Measurements from ENCODE around the gene EMC8.

EMC8 gene

DNA sequence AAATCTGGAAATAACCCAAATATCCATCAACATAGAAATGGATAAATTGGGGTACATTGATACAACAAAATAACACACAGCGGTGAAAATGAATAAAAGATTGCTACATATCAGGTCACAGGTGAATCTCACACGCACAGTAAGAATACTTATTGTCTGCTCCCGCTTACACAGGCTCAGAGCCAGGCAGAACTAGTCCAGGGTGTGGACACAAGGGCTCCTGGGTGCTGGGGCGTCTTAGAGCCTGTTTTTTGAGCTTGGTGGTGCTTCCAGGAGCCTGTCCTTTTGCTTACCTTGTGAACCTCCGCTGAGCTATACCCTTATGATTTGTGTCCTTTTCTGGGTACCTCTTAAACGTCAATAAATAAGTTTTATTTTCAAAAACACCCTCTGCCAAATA is 28.6 kb downstream of the EMC8 start:
- Histone ChIP-seq H3K4me1 (ENCODE audit: control insufficient read depth, insufficient read depth, low read length) (no peaks in the 10 kb centered on the region), H3K9me3 (ENCODE audit: control insufficient read depth in 2 of 2, low read length in 2 of 2) (no peaks in the 10 kb centered on the region), H3K36me3 (ENCODE audit: control insufficient read depth in 2 of 2, insufficient read depth in 2 of 2, low read length in 2 of 2) (peaks cover 3 to 4% of the 10 kb centered on the region in 2 donors), H3K27me3 (ENCODE audit: control insufficient read depth in 1 of 2, insufficient read depth in 2 of 2, low read length in 2 of 2) (no peaks in the 10 kb centered on the region), H3K9ac (ENCODE audit: low read length in 2 of 2) (no peak overlapping the region), H3K27ac (ENCODE audit: low read length) (no peak overlapping the region), H3K4me3 (ENCODE audit: low read length in 2 of 2) (no peak overlapping the region)

DNA sequence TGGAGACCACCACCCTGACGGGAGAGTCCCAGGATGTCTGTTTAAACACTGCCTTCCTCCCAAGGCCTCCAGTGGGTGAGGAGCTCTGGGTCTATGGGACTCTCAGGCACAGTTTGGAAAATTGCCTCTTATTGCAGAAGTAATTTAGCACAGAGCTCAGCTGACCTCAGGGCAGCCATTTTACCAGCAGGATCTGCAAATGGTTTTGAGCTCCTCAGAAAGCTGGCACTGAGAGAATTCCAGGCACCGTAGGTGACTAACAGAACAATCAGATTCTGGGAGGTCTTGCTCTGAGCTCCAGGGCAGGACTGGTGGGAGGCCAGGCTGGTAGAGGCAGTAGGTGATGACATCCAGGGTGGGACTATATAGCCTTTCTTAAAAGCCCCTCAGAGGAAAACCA is 31.1 kb downstream of the EMC8 start:
- H3K36me3 ChIP-seq (ENCODE audit: control insufficient read depth in 2 of 2, insufficient read depth in 2 of 2, low read length in 2 of 2) = peaks cover 0 to 4% of the 10 kb centered on the region in 2 donors
- no peaks in the 10 kb centered on the region for H3K4me1 ChIP-seq (ENCODE audit: control insufficient read depth, insufficient read depth, low read length)
- no peak overlapping the region for H3K4me3 ChIP-seq (ENCODE audit: low read length in 2 of 2)
- no peak overlapping the region for H3K9ac ChIP-seq (ENCODE audit: low read length in 2 of 2)
- H3K27ac ChIP-seq (ENCODE audit: low read length) = no peak overlapping the region
- no peaks in the 10 kb centered on the region for H3K27me3 ChIP-seq (ENCODE audit: control insufficient read depth in 1 of 2, insufficient read depth in 2 of 2, low read length in 2 of 2)
- no peaks in the 10 kb centered on the region for H3K9me3 ChIP-seq (ENCODE audit: control insufficient read depth in 2 of 2, low read length in 2 of 2)

DNA sequence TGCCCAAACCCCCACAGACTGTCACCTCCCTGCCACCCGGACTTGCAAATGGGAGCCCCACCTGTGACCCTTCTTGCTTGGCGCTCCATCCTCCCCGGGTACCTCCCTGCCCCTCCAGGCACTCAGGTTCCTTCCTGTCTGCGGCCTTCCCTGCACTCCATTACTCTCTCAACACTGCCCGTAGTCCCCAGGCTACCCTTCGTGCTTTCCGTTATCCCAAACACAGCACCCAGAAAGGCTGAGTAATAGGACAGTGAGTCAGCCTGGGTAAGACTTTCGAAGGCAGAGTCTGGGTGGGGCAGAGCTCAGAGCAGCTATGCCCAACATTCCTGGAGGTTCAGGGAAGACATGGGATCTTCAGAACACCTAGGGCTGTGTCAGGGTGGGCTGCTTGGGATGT is 31.8 kb downstream of the EMC8 start:
- Histone ChIP-seq H3K27ac (ENCODE audit: low read length) (no peak overlapping the region), H3K9me3 (ENCODE audit: control insufficient read depth in 2 of 2, low read length in 2 of 2) (no peaks in the 10 kb centered on the region), H3K36me3 (ENCODE audit: control insufficient read depth in 2 of 2, insufficient read depth in 2 of 2, low read length in 2 of 2) (peaks cover 0 to 4% of the 10 kb centered on the region in 2 donors), H3K4me1 (ENCODE audit: control insufficient read depth, insufficient read depth, low read length) (no peaks in the 10 kb centered on the region), H3K27me3 (ENCODE audit: control insufficient read depth in 1 of 2, insufficient read depth in 2 of 2, low read length in 2 of 2) (no peaks in the 10 kb centered on the region), H3K9ac (ENCODE audit: low read length in 2 of 2) (no peak overlapping the region), H3K4me3 (ENCODE audit: low read length in 2 of 2) (no peak overlapping the region)

DNA sequence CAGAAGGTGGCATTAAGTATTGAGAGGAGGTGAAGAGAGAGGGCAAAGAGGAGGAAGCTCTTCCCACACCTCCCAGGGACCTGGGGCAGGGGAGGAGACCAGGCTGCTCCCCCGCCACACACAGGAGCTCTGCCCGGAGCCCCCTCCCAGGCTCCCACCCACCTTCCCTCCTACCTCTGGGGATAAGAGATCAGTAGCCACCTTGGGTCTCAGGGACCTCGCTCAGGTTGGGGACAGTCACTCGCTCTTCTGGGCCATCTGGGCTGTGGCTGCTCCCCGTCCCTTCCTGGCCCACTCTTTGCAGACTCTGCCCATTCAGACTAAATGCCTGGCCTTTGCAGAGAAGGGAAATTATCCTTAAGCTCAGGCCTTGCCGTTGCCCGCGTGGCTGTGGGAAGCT is 33.6 kb downstream of the EMC8 start:
- H3K27ac ChIP-seq (ENCODE audit: low read length) = no peak overlapping the region
- H3K27me3 ChIP-seq (ENCODE audit: control insufficient read depth in 1 of 2, insufficient read depth in 2 of 2, low read length in 2 of 2) = no peaks in the 10 kb centered on the region

DNA sequence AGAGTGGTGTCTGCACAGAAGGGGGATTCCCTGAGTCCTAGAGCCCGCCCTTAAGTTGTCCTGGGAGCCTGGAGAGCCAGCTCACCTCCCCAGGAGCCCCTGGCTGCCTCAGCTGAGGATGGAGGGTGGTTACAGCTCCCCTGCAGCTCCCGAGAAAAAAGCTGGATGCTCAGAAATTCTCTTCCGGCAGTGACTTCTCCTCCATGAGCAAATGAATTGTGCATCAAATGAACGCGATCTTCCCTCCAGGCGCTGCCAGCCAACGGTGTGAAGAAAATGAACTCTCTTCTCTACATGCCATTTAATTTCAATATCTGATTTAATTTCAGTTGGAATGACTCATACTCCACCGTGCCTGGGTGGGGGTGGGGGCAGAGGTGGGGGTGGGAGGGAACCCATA is 34.1 kb downstream of the EMC8 start:
- Histone ChIP-seq H3K9me3 (ENCODE audit: control insufficient read depth in 2 of 2, low read length in 2 of 2) (no peaks in the 10 kb centered on the region), H3K9ac (ENCODE audit: low read length in 2 of 2) (no peak overlapping the region), H3K4me1 (ENCODE audit: control insufficient read depth, insufficient read depth, low read length) (no peaks in the 10 kb centered on the region), H3K36me3 (ENCODE audit: control insufficient read depth in 2 of 2, insufficient read depth in 2 of 2, low read length in 2 of 2) (no peaks in the 10 kb centered on the region), H3K27me3 (ENCODE audit: control insufficient read depth in 1 of 2, insufficient read depth in 2 of 2, low read length in 2 of 2) (no peaks in the 10 kb centered on the region), H3K4me3 (ENCODE audit: low read length in 2 of 2) (no peak overlapping the region), H3K27ac (ENCODE audit: low read length) (no peak overlapping the region)

More for the DNA sequence above, 33.6 kb downstream of the EMC8 start:
- Histone ChIP-seq H3K9ac (ENCODE audit: low read length in 2 of 2) (no peak overlapping the region), H3K4me1 (ENCODE audit: control insufficient read depth, insufficient read depth, low read length) (no peaks in the 10 kb centered on the region), H3K9me3 (ENCODE audit: control insufficient read depth in 2 of 2, low read length in 2 of 2) (no peaks in the 10 kb centered on the region), H3K36me3 (ENCODE audit: control insufficient read depth in 2 of 2, insufficient read depth in 2 of 2, low read length in 2 of 2) (peaks cover 0 to 4% of the 10 kb centered on the region in 2 donors), H3K4me3 (ENCODE audit: low read length in 2 of 2) (no peak overlapping the region)

DNA sequence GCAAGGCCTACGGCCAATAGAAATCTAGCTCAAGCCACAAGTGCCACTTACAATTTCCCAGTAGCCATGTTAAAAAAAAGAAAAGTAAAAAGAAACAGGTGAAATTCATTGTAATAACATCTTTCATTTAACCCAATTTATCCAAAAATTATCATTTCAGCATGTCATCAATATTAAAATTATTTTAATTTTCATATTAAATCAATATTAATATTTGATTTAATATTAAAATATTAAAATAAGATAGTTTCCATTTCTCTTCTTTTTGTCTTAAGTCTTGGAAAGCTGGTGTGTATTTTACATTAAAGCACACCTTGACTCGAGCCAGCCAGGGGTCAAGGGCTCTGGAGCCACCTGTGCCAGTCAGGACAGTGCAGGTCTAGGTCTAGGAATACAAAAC is 35.7 kb downstream of the EMC8 start:
- no peak overlapping the region for H3K27ac ChIP-seq (ENCODE audit: low read length)
- no peak overlapping the region for H3K4me3 ChIP-seq (ENCODE audit: low read length in 2 of 2)
- H3K9me3 ChIP-seq (ENCODE audit: control insufficient read depth in 2 of 2, low read length in 2 of 2) = no peaks in the 10 kb centered on the region
- no peaks in the 10 kb centered on the region for H3K27me3 ChIP-seq (ENCODE audit: control insufficient read depth in 1 of 2, insufficient read depth in 2 of 2, low read length in 2 of 2)
- no peak overlapping the region for H3K9ac ChIP-seq (ENCODE audit: low read length in 2 of 2)
- no peaks in the 10 kb centered on the region for H3K36me3 ChIP-seq (ENCODE audit: control insufficient read depth in 2 of 2, insufficient read depth in 2 of 2, low read length in 2 of 2)
- no peaks in the 10 kb centered on the region for H3K4me1 ChIP-seq (ENCODE audit: control insufficient read depth, insufficient read depth, low read length)

DNA sequence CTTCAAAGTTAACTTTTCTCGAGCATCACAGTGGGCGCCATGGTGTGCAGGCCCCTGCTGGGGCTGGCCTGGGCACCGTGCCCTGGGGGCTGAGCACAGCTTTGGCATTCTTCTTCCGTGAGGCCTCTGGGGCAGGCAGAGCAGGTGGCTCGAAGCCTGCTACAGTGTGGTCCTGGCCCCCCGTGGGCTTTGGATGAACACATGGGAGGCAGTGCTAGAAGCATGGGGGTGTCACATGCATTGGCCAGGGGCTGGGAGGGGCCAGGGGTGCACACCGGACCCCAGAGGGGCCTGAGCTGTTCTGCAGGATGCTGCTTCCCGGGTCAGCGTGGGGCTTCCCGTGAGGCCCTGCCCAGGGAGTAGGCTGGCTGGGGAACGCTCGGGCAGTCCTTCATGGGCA is 36.4 kb downstream of the EMC8 start:
- Histone ChIP-seq H3K27me3 (ENCODE audit: control insufficient read depth in 1 of 2, insufficient read depth in 2 of 2, low read length in 2 of 2) (no peaks in the 10 kb centered on the region), H3K27ac (ENCODE audit: low read length) (no peak overlapping the region), H3K4me1 (ENCODE audit: control insufficient read depth, insufficient read depth, low read length) (no peaks in the 10 kb centered on the region), H3K4me3 (ENCODE audit: low read length in 2 of 2) (no peak overlapping the region), H3K36me3 (ENCODE audit: control insufficient read depth in 2 of 2, insufficient read depth in 2 of 2, low read length in 2 of 2) (no peaks in the 10 kb centered on the region), H3K9ac (ENCODE audit: low read length in 2 of 2) (no peak overlapping the region), H3K9me3 (ENCODE audit: control insufficient read depth in 2 of 2, low read length in 2 of 2) (no peaks in the 10 kb centered on the region)

DNA sequence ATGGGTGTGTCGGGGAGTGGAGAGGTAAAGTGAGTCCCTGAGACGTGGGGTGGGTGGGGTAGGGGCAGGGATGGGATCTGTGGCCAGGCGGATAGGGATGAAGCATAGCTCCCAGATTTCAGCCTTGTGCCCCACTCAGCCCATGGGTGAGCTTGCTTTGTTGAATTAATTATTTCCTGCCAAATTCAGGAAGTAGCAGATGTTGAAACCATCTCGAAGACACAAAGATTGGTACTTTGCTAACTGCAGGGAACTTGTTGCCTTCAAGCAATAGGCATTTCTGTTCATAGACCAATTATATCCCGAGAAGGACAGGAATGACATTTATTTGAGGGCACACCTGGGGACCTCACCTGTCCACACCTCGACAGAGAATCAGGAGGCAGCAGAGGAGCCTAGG is 37.5 kb downstream of the EMC8 start:
- Histone ChIP-seq H3K27ac (ENCODE audit: low read length) (no peak overlapping the region), H3K27me3 (ENCODE audit: control insufficient read depth in 1 of 2, insufficient read depth in 2 of 2, low read length in 2 of 2) (no peaks in the 10 kb centered on the region), H3K4me1 (ENCODE audit: control insufficient read depth, insufficient read depth, low read length) (no peaks in the 10 kb centered on the region), H3K4me3 (ENCODE audit: low read length in 2 of 2) (no peak overlapping the region), H3K9ac (ENCODE audit: low read length in 2 of 2) (no peak overlapping the region), H3K9me3 (ENCODE audit: control insufficient read depth in 2 of 2, low read length in 2 of 2) (no peaks in the 10 kb centered on the region), H3K36me3 (ENCODE audit: control insufficient read depth in 2 of 2, insufficient read depth in 2 of 2, low read length in 2 of 2) (no peaks in the 10 kb centered on the region)

DNA sequence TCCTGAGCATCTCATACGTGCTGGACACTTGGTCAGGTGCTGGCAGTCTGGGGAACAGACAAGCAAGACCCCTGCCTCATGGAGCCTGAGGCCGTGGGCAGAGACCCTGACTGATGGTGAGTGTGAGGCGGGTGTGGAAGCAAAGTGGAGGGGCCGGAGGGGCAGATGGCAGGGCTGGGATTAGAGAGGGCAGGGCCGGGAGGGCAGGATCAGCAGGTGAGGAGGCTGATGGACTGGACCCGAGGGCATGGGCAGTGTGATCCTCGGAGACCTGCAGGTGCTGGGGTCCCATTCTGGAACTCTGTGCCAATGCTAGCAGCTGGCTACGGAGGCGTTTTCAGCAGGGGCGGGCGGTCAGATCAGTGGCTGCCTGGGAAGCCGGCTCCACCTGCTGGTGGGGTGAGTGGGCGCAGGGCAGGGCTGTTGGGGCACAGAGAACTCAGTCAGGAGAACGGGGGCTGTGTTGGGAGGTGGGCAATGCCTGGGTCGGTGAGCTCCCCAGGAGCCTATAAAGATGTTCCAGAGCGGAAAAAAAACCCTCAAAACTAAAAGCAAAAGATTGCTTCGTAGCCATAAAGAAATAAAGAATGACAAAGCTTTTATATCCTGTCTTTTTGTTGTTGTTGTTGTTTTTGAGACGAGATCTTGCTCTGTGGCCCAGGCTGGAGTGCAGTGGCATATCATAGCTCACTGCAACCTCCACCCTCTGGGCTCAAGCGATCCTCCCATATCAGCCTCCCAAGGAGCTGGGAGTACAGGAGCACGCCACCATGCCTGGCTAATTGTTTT is 39.5 kb downstream of the EMC8 start:
- H3K27me3 ChIP-seq (ENCODE audit: control insufficient read depth in 1 of 2, insufficient read depth in 2 of 2, low read length in 2 of 2) = no peaks in the 10 kb centered on the region
- no peak overlapping the region for H3K27ac ChIP-seq (ENCODE audit: low read length)
- no peaks in the 10 kb centered on the region for H3K9me3 ChIP-seq (ENCODE audit: control insufficient read depth in 2 of 2, low read length in 2 of 2)
- H3K9ac ChIP-seq (ENCODE audit: low read length in 2 of 2) = no peak overlapping the region
- no peak overlapping the region for H3K4me3 ChIP-seq (ENCODE audit: low read length in 2 of 2)
- no peaks in the 10 kb centered on the region for H3K4me1 ChIP-seq (ENCODE audit: control insufficient read depth, insufficient read depth, low read length)
- H3K36me3 ChIP-seq (ENCODE audit: control insufficient read depth in 2 of 2, insufficient read depth in 2 of 2, low read length in 2 of 2) = no peaks in the 10 kb centered on the region

DNA sequence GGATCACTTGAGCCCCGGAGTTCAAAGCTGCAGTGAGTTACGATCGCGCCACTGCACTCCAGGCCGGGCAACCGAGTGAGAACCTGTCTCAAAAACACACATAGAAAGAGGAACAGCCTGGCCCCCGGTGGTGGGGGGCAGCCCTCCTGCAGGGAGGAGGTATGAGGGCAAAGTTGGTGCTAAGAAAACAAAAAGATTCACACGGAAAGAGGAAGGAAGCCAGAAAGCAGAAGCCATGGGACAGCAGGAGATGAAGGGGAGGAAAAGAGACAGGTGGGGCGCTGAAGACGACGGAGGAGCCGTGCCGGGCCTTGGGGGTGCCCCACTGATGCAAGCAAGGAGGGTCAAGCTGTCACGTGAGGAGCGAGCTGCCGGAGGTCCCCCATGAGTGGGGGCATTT is 40.2 kb downstream of the EMC8 start:
- Histone ChIP-seq H3K4me3 (ENCODE audit: low read length in 2 of 2) (no peak overlapping the region), H3K9me3 (ENCODE audit: control insufficient read depth in 2 of 2, low read length in 2 of 2) (no peaks in the 10 kb centered on the region), H3K36me3 (ENCODE audit: control insufficient read depth in 2 of 2, insufficient read depth in 2 of 2, low read length in 2 of 2) (no peaks in the 10 kb centered on the region), H3K27me3 (ENCODE audit: control insufficient read depth in 1 of 2, insufficient read depth in 2 of 2, low read length in 2 of 2) (no peaks in the 10 kb centered on the region), H3K27ac (ENCODE audit: low read length) (no peak overlapping the region), H3K9ac (ENCODE audit: low read length in 2 of 2) (no peak overlapping the region), H3K4me1 (ENCODE audit: control insufficient read depth, insufficient read depth, low read length) (no peaks in the 10 kb centered on the region)

DNA sequence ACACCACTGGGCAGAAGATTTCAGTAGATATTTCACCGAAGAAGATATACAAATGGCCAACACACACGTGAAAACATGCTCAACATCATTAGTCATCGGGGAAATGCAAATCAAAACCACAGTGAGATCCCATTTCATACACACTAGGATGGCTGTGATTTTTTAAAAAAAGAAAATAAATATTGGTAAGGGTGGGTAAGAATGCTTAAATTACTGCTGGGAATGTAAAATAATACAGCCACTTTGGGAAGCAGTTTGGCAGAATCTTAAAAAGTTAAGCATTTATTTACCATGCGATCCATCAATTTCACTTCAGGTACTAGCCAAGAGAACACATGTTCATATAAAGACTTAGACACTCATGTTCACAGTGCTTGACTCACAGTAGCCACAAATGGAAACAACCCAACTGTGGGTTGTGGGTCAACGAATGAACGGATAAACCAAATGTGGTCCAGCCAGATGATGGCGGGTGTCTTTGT is 42.0 kb downstream of the EMC8 start:
- Histone ChIP-seq H3K4me3 (ENCODE audit: low read length in 2 of 2) (no peak overlapping the region), H3K9me3 (ENCODE audit: control insufficient read depth in 2 of 2, low read length in 2 of 2) (no peaks in the 10 kb centered on the region), H3K4me1 (ENCODE audit: control insufficient read depth, insufficient read depth, low read length) (peaks cover 14% of the 10 kb centered on the region), H3K9ac (ENCODE audit: low read length in 2 of 2) (no peak overlapping the region), H3K27ac (ENCODE audit: low read length) (no peak overlapping the region), H3K27me3 (ENCODE audit: control insufficient read depth in 1 of 2, insufficient read depth in 2 of 2, low read length in 2 of 2) (no peaks in the 10 kb centered on the region), H3K36me3 (ENCODE audit: control insufficient read depth in 2 of 2, insufficient read depth in 2 of 2, low read length in 2 of 2) (no peaks in the 10 kb centered on the region)

Measured in stomach smooth muscle (tissue), 2 donors.